ENCODE results near the gene GRIA2. TPM values are rescaled to one million over a fixed set of nuclear protein-coding genes. Genes with fewer than 3 reads are reported as not detected.

The GRIA2 gene
- total and polyA plus RNA-seq, 2 donors (not counting 1 experiment from before 2014, with no cell fraction given), result not detected

- Histone ChIP-seq H3K36me3 (replicated peaks in 1 of 2; ENCODE audit: control extremely low read depth in 1 of 2, control insufficient read depth in 1 of 2, extremely low read depth in 1 of 2, insufficient read depth in 2 of 2, low read length in 1 of 2) (no peaks in the 10 kb centered on the region), H3K27ac (ENCODE audit: low read length in 2 of 2) (no peak overlapping the region), H3K4me3 (ENCODE audit: control extremely low read depth in 1 of 5, extremely low read depth in 1 of 5, insufficient read depth in 1 of 5, low read depth in 2 of 5, low read length in 4 of 5) (no peak overlapping the region), H2AFZ (ENCODE audit: insufficient read depth, low read depth, low read length, poor library complexity, severe bottlenecking) (no peak overlapping the region), H3K27me3 (replicated peaks in 1 of 4; ENCODE audit: control extremely low read depth in 1 of 4, control insufficient read depth in 3 of 4, insufficient read depth in 4 of 4, low read length in 3 of 4) (no peaks in the 10 kb centered on the region), H3K79me2 (ENCODE audit: control insufficient read depth, insufficient read depth, low read length) (no peaks in the 10 kb centered on the region), H3K9me3 (ENCODE audit: control extremely low read depth in 1 of 3, control insufficient read depth in 2 of 3, insufficient read depth in 1 of 3, low read length in 2 of 3) (no peaks in the 10 kb centered on the region), H3K4me1 (ENCODE audit: control insufficient read depth in 2 of 2, insufficient read depth in 2 of 2, low read length in 2 of 2) (no peaks in the 10 kb centered on the region), H3K4me2 (replicated peaks; ENCODE audit: low read depth, low read length, poor library complexity, severe bottlenecking) (no peak overlapping the region), H3K9ac (ENCODE audit: low read length) (no peak overlapping the region), H4K20me1 (ENCODE audit: control insufficient read depth, insufficient read depth, low read length, poor library complexity, severe bottlenecking) (no peaks in the 10 kb centered on the region)
- peaks cover 2% of the 10 kb centered on the region for H3K9me3 Mint-ChIP-seq (ENCODE audit: insufficient read depth)
- no peak for ATAC-seq (ENCODE audit: low read depth)
- H3K4me1 Mint-ChIP-seq, result no peaks in the 10 kb centered on the region
- H3K27me3 Mint-ChIP-seq, result no peaks in the 10 kb centered on the region
- no peak overlapping the region for H3K4me3 Mint-ChIP-seq
- H3K27ac Mint-ChIP-seq, result no peak overlapping the region
- WGBS (ENCODE audit: insufficient coverage), result 100% methylated on average over 1 of the region's 4 CpGs
- intact Hi-C loops (cut with micrococcal nuclease), result no loop called here
- TF ChIP-seq CTCF (IDR thresholded peaks at IDR 0.05) (no peak), EZH2 (IDR thresholded peaks at IDR 0.05; ENCODE audit: borderline replicate concordance, insufficient read depth, low read depth, low read length, poor library complexity, severe bottlenecking) (no peak)
- POLR2A ChIA-PET, result no interaction called here
- CTCF ChIA-PET, result no interaction called here
- no peak for DNase-seq
Measured at GRCh38 chr4:157287445-157287844, 66.9 kb downstream of the GRIA2 start.

GRCh38 chr4:157290622-157291021, 70.1 kb downstream of the GRIA2 start:
- TF ChIP-seq CTCF (IDR thresholded peaks at IDR 0.05) (no peak), EZH2 (IDR thresholded peaks at IDR 0.05; ENCODE audit: borderline replicate concordance, insufficient read depth, low read depth, low read length, poor library complexity, severe bottlenecking) (no peak)
- Mint-ChIP-seq H3K27ac (no peak overlapping the region), H3K4me1 (no peaks in the 10 kb centered on the region), H3K4me3 (no peak overlapping the region), H3K27me3 (no peaks in the 10 kb centered on the region), H3K9me3 (ENCODE audit: insufficient read depth) (peaks cover 2% of the 10 kb centered on the region)
- Histone ChIP-seq H4K20me1 (ENCODE audit: control insufficient read depth, insufficient read depth, low read length, poor library complexity, severe bottlenecking) (no peaks in the 10 kb centered on the region), H3K4me1 (ENCODE audit: control insufficient read depth in 2 of 2, insufficient read depth in 2 of 2, low read length in 2 of 2) (no peaks in the 10 kb centered on the region), H3K36me3 (replicated peaks in 1 of 2; ENCODE audit: control extremely low read depth in 1 of 2, control insufficient read depth in 1 of 2, extremely low read depth in 1 of 2, insufficient read depth in 2 of 2, low read length in 1 of 2) (no peaks in the 10 kb centered on the region), H3K4me2 (replicated peaks; ENCODE audit: low read depth, low read length, poor library complexity, severe bottlenecking) (no peak overlapping the region), H3K9me3 (ENCODE audit: control extremely low read depth in 1 of 3, control insufficient read depth in 2 of 3, insufficient read depth in 1 of 3, low read length in 2 of 3) (no peaks in the 10 kb centered on the region), H3K4me3 (ENCODE audit: control extremely low read depth in 1 of 5, extremely low read depth in 1 of 5, insufficient read depth in 1 of 5, low read depth in 2 of 5, low read length in 4 of 5) (no peak overlapping the region), H3K27ac (ENCODE audit: low read length in 2 of 2) (no peak overlapping the region), H2AFZ (ENCODE audit: insufficient read depth, low read depth, low read length, poor library complexity, severe bottlenecking) (no peak overlapping the region), H3K9ac (ENCODE audit: low read length) (no peak overlapping the region), H3K79me2 (ENCODE audit: control insufficient read depth, insufficient read depth, low read length) (no peaks in the 10 kb centered on the region), H3K27me3 (replicated peaks in 1 of 4; ENCODE audit: control extremely low read depth in 1 of 4, control insufficient read depth in 3 of 4, insufficient read depth in 4 of 4, low read length in 3 of 4) (no peaks in the 10 kb centered on the region)
- intact Hi-C loops (cut with micrococcal nuclease), result no loop called here
- DNase-seq, result no peak
- ATAC-seq (ENCODE audit: low read depth), result no peak
- ChIA-PET CTCF (no interaction called here), POLR2A (no interaction called here)
- 100% methylated on average over 1 of the region's 3 CpGs for WGBS (ENCODE audit: insufficient coverage)
